Nephron (organoid): ENCODE data around the gene KLK11.

Experiments used
- H3K27ac Mint-ChIP-seq, 3 experiments: 2 replicates each; pipeline ENCODE4 v1.8.0; 2020; ENCODE audit warnings: mixed read lengths in 3 of 3, mild to moderate bottlenecking in 2 of 3, moderate library complexity in 1 of 3
- H3K27me3 Mint-ChIP-seq: 2 replicates; pipeline ENCODE4 v1.8.0; 2021; ENCODE audit warnings: low read depth, mild to moderate bottlenecking, moderate library complexity, mixed read lengths
- H3K36me3 Mint-ChIP-seq: 2 replicates; pipeline ENCODE4 v1.8.0; 2020; ENCODE audit warnings: low read depth, mixed read lengths
- H3K4me1 Mint-ChIP-seq: 2 replicates; pipeline ENCODE4 v1.8.0; 2020; ENCODE audit warnings: mixed read lengths
- H3K4me3 Mint-ChIP-seq, 3 experiments: 2 replicates each; pipeline ENCODE4 v1.8.0; 2020; ENCODE audit warnings: mild to moderate bottlenecking in 3 of 3, mixed read lengths in 3 of 3, moderate library complexity in 2 of 3
- H3K9me3 Mint-ChIP-seq: 2 replicates; pipeline ENCODE4 v1.8.0; 2020; ENCODE audit warnings: mixed read lengths
- CTCF ChIP-seq, 3 experiments: fragments of 200-600 bp; sonication (generic); IDR thresholded peaks; one replicate each; pipeline ENCODE4 v1.5.0; 2021; ENCODE audit warnings: antibody characterized with exemption in 3 of 3; ENCODE audit not compliant: unreplicated experiment in 3 of 3

Gene KLK11

GRCh38 chr19:51065221-51065960 lies 39.0 kb upstream of the KLK11 start:
- TF ChIP-seq CTCF (IDR thresholded peaks at IDR 0.05; ENCODE audit: unreplicated experiment in 3 of 3): no peak
- Mint-ChIP-seq H3K9me3 (no peaks in the 10 kb centered on the region), H3K36me3 (no peaks in the 10 kb centered on the region), H3K4me3 (peak overlapping the region; percentile 73 to 83 (median 76)), H3K4me1 (no peaks in the 10 kb centered on the region), H3K27me3 (peaks cover 30% of the 10 kb centered on the region), H3K27ac (peak overlapping the region in 1 of 3 experiments; percentile 34)

DNA sequence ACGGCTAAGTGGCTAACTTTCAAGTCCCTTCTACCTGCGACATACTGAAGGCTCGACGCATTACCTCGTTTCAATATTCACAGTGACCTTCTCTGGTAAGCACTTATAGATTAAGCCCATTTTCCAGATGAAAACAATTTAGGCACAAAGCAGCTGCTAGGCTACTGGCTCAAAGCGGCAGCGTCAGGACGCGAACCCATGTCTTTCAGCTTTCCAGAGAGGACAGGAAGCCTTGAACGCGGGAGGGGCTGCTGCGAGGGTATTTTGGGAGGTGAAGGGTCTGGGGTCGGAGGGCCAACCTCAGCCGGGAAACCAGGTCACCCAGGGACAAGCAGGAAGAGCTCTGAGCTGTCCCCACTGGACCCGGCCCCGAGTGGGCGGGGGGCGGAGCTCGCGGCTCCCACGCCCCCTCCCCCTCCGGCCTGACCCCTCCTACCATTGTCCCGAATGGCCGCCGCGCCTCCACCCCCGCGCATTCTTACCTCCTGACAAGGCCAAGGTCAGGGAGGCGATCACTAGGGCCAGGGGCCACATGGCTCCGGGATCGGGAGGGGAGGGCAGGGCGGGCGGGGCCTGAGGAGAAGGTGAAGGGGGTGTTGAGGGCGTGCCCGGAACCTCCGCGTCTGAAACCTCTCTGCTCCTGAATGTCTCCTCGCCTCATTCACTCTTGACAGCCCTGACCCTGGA lies 38.3 kb upstream of the KLK11 start, which contains the start of gene KLK13:
KLK13 (minus strand) TSS at position 559 of the 687 bp plus-strand sequence; CDS start at position 534, 25 bp downstream.
- H3K27ac Mint-ChIP-seq: peak within 1 kb of the TSS in 1 of 3 experiments; percentile 34
- peaks cover 31% of the 10 kb centered on the region for H3K27me3 Mint-ChIP-seq
- no peaks in the 10 kb centered on the region for H3K4me1 Mint-ChIP-seq
- peak within 1 kb of the TSS; percentile 73 to 83 (median 76) for H3K4me3 Mint-ChIP-seq
- no peaks in the 10 kb centered on the region for H3K9me3 Mint-ChIP-seq
- TF ChIP-seq CTCF (IDR thresholded peaks at IDR 0.05; ENCODE audit: unreplicated experiment in 3 of 3): no peak
- H3K36me3 Mint-ChIP-seq: no peaks in the 10 kb centered on the region

- H3K27ac Mint-ChIP-seq: no peak overlapping the region
- peaks cover 31% of the 10 kb centered on the region for H3K27me3 Mint-ChIP-seq
- H3K36me3 Mint-ChIP-seq: no peaks in the 10 kb centered on the region
- no peak for TF ChIP-seq CTCF (IDR thresholded peaks at IDR 0.05; ENCODE audit: unreplicated experiment in 3 of 3)
- no peaks in the 10 kb centered on the region for H3K4me1 Mint-ChIP-seq
- H3K9me3 Mint-ChIP-seq: no peaks in the 10 kb centered on the region
- H3K4me3 Mint-ChIP-seq: peak overlapping the region; percentile 12 to 56 (median 29)
These were observed 37.2 kb upstream of the KLK11 start for GRCh38 chr19:51063664-51064063.

DNA sequence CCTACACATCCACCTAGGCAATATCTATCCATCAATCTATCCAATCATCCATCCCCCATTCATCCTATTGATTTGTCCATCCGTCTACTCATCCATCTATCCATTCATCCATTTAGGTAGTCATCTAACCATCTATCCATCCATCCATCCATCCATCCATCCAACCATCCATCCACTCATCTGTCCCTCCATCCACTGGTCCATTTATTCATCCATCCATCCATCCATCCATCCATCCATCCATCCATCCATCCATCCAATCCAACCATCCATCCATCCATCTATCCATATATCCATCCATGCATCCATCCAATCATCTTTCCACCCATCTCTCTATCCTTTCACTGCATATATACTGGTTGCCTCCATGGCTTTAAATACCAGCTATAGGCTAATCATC lies 34.6 kb upstream of the KLK11 start:
- H3K27me3 Mint-ChIP-seq: peaks cover 37% of the 10 kb centered on the region
- H3K9me3 Mint-ChIP-seq: no peaks in the 10 kb centered on the region
- H3K36me3 Mint-ChIP-seq: no peaks in the 10 kb centered on the region
- H3K27ac Mint-ChIP-seq: no peak overlapping the region
- H3K4me3 Mint-ChIP-seq: no peak overlapping the region
- no peak for TF ChIP-seq CTCF (IDR thresholded peaks at IDR 0.05; ENCODE audit: unreplicated experiment in 3 of 3)
- H3K4me1 Mint-ChIP-seq: no peaks in the 10 kb centered on the region

DNA sequence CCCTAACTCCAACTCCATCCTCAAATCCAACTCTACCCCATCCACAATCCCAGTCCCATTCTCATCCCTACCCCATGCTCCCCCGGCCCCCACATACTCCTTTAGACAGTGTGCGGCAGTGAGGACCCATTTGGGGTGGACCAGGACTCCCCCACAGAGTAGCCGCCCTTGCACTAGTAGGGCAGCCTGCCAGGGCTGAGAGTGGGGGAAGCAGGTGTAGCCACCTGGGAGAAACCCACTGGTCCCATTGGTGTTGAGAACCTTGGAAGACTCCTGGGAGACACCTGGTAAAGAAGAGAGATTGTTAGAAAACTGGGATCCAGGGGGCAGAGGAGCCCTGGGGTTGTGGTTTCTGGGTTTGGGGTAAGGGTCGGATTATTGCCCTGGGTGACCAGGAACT lies 33.9 kb upstream of the KLK11 start:
- H3K27ac Mint-ChIP-seq: no peak overlapping the region
- H3K4me3 Mint-ChIP-seq: no peak overlapping the region
- H3K9me3 Mint-ChIP-seq: no peaks in the 10 kb centered on the region
- H3K4me1 Mint-ChIP-seq: no peaks in the 10 kb centered on the region
- TF ChIP-seq CTCF (IDR thresholded peaks at IDR 0.05; ENCODE audit: unreplicated experiment in 3 of 3): no peak
- H3K36me3 Mint-ChIP-seq: no peaks in the 10 kb centered on the region
- peaks cover 33% of the 10 kb centered on the region for H3K27me3 Mint-ChIP-seq
